ENCODE measurements around the gene SLC27A3.

The SLC27A3 gene

GRCh38 chr1:153786038-153786790 lies 11.0 kb downstream of the SLC27A3 start:
- DNase-seq (no peak), ATAC-seq (no peak)
- Mint-ChIP-seq H3K27me3 (peaks cover 9% of the 10 kb centered on the region), H3K4me3 (no peak overlapping the region), H3K4me1 (peaks cover 55% of the 10 kb centered on the region), H3K27ac (no peak overlapping the region), H3K9me3 (no peaks in the 10 kb centered on the region)

- Mint-ChIP-seq H3K4me1 (peaks cover 66% of the 10 kb centered on the region), H3K4me3 (peak overlapping the region; percentile 79 to 85)
These were observed 14.3 kb downstream of the SLC27A3 start for GRCh38 chr1:153789478-153790034.

DNA sequence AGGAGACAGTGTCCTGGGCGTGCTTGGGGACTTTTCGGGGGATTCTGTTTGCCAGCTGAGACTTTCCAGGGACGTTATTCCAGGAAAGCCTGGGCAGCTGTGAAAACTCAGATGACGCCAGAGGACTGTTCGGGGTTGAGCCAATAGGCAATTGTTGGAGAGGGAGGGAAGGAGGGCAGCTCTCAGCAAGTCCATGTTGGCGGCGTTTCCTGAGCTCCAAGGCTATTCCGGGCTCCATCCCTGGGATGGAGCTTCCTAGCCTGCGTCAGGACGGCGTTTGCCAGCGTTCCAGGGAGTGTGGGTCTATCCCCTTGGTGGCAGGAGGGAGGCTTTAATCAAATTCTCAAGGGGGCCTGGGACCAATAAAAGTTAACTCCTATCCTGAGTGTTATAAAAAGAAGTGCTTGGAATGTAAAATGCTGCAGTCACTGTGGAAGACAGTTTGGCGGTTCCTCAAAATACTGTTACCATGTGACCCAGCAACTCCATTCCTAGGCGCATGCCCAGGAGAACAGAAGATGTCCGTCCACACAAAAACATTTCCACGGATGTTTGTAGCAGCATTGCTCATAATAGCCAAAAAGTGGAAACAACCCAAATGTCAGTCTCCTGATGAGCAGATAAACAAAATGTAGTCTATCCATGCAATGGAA lies 15.2 kb downstream of the SLC27A3 start:
- H3K27me3 Mint-ChIP-seq = peaks cover 9% of the 10 kb centered on the region
- peak overlapping the region; percentile 95 to 97 for H3K27ac Mint-ChIP-seq

More at GRCh38 chr1:153789478-153790034, 14.3 kb downstream of the SLC27A3 start:
- Mint-ChIP-seq H3K27ac (peak overlapping the region; percentile 95 to 97), H3K27me3 (peaks cover 9% of the 10 kb centered on the region), H3K9me3 (no peaks in the 10 kb centered on the region)
- ATAC-seq (no peak), DNase-seq (no peak)

GRCh38 chr1:153790966-153791647 lies 15.9 kb downstream of the SLC27A3 start:
- Mint-ChIP-seq H3K27ac (peak overlapping the region; percentile 95 to 97), H3K27me3 (peaks cover 9% of the 10 kb centered on the region), H3K4me1 (peaks cover 81% of the 10 kb centered on the region), H3K4me3 (peak overlapping the region; percentile 79 to 85), H3K9me3 (no peaks in the 10 kb centered on the region)
- ATAC-seq = peak; percentile 95
- DNase-seq = peak in 1 of 2 donors; percentile 60

More for the DNA sequence above, 15.2 kb downstream of the SLC27A3 start:
- H3K9me3 Mint-ChIP-seq = no peaks in the 10 kb centered on the region
- peaks cover 75% of the 10 kb centered on the region for H3K4me1 Mint-ChIP-seq
- H3K4me3 Mint-ChIP-seq = peak overlapping the region; percentile 79 to 85
- DNase-seq (no peak), ATAC-seq (no peak)

GRCh38 chr1:153791648-153792253 lies 16.5 kb downstream of the SLC27A3 start:
- Mint-ChIP-seq H3K4me3 (peak overlapping the region; percentile 31 to 79), H3K9me3 (no peaks in the 10 kb centered on the region), H3K27me3 (peaks cover 9% of the 10 kb centered on the region), H3K27ac (peak overlapping the region; percentile 95 to 97), H3K4me1 (peaks cover 87% of the 10 kb centered on the region)
- DNase-seq (peak in 1 of 2 donors; percentile 38), ATAC-seq (peak; percentile 22)

GRCh38 chr1:153792631-153793041 lies 17.4 kb downstream of the SLC27A3 start:
- no peak overlapping the region for H3K4me3 Mint-ChIP-seq
- peaks cover 96% of the 10 kb centered on the region for H3K4me1 Mint-ChIP-seq

GRCh38 chr1:153793261-153793972 lies 18.2 kb downstream of the SLC27A3 start:
- Mint-ChIP-seq H3K4me3 (no peak overlapping the region), H3K4me1 (peaks cover 96% of the 10 kb centered on the region), H3K27me3 (peaks cover 3% of the 10 kb centered on the region), H3K27ac (peak overlapping the region; percentile 19 to 44), H3K9me3 (no peaks in the 10 kb centered on the region)
- DNase-seq = no peak
- no peak for ATAC-seq

More at GRCh38 chr1:153792631-153793041, 17.4 kb downstream of the SLC27A3 start:
- no peaks in the 10 kb centered on the region for H3K9me3 Mint-ChIP-seq
- DNase-seq (no peak), ATAC-seq (no peak)
- peak overlapping the region in 1 of 2 donors; percentile 90 for H3K27ac Mint-ChIP-seq
- H3K27me3 Mint-ChIP-seq = peaks cover 9% of the 10 kb centered on the region

DNA sequence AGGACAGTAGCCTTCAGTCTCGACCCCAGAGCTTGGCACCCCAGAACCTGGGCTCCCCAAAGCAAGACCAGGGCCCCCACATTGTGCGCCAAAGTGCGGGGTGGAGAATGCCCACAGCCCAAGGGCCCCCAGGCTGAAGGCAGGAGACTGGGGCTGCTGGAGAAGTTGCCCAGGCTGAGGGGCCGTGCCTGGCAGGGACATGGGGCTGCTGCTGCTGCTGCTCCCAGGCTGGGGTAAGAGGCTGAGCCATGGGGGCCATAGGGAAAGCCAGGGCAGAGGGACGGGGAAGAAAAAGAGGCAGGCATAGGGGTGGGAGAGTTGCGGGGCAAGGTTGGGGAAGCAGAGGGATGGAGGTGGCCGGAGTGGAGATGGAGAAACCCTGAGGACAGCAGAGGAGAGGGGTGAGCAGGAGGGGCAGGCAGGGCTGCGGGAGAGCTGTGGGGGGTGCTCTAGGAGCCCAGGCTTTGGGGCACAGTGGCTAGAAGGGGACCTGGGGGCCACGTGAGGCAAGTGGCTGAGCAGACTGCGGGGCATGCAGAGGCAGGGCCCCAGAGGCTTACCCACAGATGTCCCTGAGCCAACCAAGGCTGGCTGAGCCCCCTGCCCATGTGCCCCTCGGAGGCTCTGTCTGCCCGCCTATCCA lies 18.9 kb downstream of the SLC27A3 start:
- DNase-seq = no peak
- peak overlapping the region in 1 of 2 donors; percentile 28 for H3K27ac Mint-ChIP-seq
- no peak overlapping the region for H3K4me3 Mint-ChIP-seq

GRCh38 chr1:153794624-153795329 lies 19.6 kb downstream of the SLC27A3 start:
- H3K27me3 Mint-ChIP-seq = no peaks in the 10 kb centered on the region
- H3K4me1 Mint-ChIP-seq = peaks cover 89% of the 10 kb centered on the region
- ATAC-seq = no peak
- H3K27ac Mint-ChIP-seq = peak overlapping the region; percentile 55 to 89
- H3K4me3 Mint-ChIP-seq = no peak overlapping the region
- DNase-seq = no peak
- H3K9me3 Mint-ChIP-seq = no peaks in the 10 kb centered on the region

More for the DNA sequence above, 18.9 kb downstream of the SLC27A3 start:
- H3K27me3 Mint-ChIP-seq = no peaks in the 10 kb centered on the region
- ATAC-seq = no peak
- H3K9me3 Mint-ChIP-seq = no peaks in the 10 kb centered on the region
- H3K4me1 Mint-ChIP-seq = peaks cover 96% of the 10 kb centered on the region

DNA sequence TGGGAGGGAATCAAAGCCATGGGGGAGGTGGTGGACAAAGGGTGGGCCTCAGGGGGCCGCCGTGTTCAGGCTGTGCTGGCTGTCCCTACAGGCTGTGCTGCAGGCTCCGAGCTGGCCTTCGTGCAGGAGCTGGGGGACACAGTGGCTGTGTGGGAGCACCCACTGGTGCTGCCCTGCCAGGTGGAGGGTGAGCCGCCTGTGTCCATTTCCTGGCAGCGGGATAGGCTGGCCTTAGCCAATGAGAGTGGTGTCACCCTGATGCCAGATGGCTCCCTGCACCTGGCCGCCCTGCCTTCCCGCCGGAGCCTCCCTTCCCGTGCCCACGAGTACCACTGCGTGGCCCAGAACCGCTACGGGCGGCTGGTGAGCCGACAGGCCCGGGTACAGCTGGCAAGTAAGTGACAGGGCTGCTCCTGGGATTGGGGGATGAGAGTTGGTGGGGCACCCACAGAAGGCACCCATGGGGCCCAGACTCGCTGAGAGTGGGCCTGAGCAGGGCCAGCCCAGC lies 20.2 kb downstream of the SLC27A3 start:
- H3K4me3 Mint-ChIP-seq = no peak overlapping the region
- H3K4me1 Mint-ChIP-seq = peaks cover 83% of the 10 kb centered on the region
- H3K9me3 Mint-ChIP-seq = no peaks in the 10 kb centered on the region
- DNase-seq (no peak), ATAC-seq (no peak)
- H3K27ac Mint-ChIP-seq = peak overlapping the region; percentile 55 to 89
- no peaks in the 10 kb centered on the region for H3K27me3 Mint-ChIP-seq

- Mint-ChIP-seq H3K27ac (peak overlapping the region; percentile 21 to 64), H3K4me1 (peaks cover 81% of the 10 kb centered on the region), H3K4me3 (peak overlapping the region in 1 of 2 donors; percentile 0), H3K27me3 (no peaks in the 10 kb centered on the region), H3K9me3 (no peaks in the 10 kb centered on the region)
- ATAC-seq (no peak), DNase-seq (no peak)
These were observed 21.0 kb downstream of the SLC27A3 start for GRCh38 chr1:153795934-153796785.

GRCh38 chr1:153796786-153797659 lies 21.8 kb downstream of the SLC27A3 start:
- H3K27ac Mint-ChIP-seq = peak overlapping the region; percentile 21 to 64
- H3K9me3 Mint-ChIP-seq = no peaks in the 10 kb centered on the region
- no peaks in the 10 kb centered on the region for H3K27me3 Mint-ChIP-seq
- ATAC-seq (peak; percentile 75), DNase-seq (peak; percentile 79 to 81)
- peak overlapping the region in 1 of 2 donors; percentile 0 for H3K4me3 Mint-ChIP-seq
- H3K4me1 Mint-ChIP-seq = peaks cover 81% of the 10 kb centered on the region

Measured in stimulated activated naive CD8-positive, alpha-beta T cell treated with anti-CD3 and anti-CD28 coated beads, Interleukin-15, amount 100 ng/mL, for 72 hours (primary cell).